ENCODE data around the gene MTFP1.

DNA sequence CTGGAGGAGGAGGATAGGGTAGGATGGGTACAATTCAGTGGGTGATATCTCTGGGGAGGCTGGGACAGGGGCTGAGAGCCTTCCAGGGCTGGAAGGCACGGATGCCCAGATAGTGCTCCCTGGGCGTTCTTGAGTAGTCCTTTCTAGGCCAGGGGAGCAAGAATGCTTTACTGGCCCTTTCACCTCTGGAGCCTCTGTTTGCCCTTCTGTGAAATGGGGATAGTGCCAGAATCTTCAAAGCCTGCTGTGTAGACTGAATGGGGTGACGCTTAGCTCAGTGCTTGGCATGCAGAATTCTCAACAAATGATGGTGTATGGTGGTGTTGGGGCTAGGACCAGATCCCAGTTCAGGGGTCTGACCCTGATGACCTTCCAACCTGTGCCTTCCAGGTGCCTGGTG lies 7.7 kb downstream of the MTFP1 start:
- TF ChIP-seq, protein P1, sequence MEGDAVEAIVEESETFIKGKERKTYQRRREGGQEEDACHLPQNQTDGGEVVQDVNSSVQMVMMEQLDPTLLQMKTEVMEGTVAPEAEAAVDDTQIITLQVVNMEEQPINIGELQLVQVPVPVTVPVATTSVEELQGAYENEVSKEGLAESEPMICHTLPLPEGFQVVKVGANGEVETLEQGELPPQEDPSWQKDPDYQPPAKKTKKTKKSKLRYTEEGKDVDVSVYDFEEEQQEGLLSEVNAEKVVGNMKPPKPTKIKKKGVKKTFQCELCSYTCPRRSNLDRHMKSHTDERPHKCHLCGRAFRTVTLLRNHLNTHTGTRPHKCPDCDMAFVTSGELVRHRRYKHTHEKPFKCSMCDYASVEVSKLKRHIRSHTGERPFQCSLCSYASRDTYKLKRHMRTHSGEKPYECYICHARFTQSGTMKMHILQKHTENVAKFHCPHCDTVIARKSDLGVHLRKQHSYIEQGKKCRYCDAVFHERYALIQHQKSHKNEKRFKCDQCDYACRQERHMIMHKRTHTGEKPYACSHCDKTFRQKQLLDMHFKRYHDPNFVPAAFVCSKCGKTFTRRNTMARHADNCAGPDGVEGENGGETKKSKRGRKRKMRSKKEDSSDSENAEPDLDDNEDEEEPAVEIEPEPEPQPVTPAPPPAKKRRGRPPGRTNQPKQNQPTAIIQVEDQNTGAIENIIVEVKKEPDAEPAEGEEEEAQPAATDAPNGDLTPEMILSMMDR (IDR thresholded peaks at IDR 0.05) = no peak
- no peak for TF ChIP-seq EP300 (IDR thresholded peaks at IDR 0.05)
